Lung (tissue), 12 donors: ENCODE measurements around the gene PXDN. TPM values are rescaled to one million over a fixed set of nuclear protein-coding genes. Genes with fewer than 3 reads are reported as not detected.

Experiments used
- ATAC-seq: fragments of 200-7000 bp; cut with Tn5 transposase; one replicate; pipeline ENCODE4 v1.9.1; 2020; ENCODE audit warnings: moderate number of reproducible peaks; ENCODE audit not compliant: insufficient read depth, low FRiP score
- DNase-seq, 3 donors: peaks; one replicate each; pipeline ENCODE4 v3.0.0-alpha.2; 2013 to 2017
- H3K27ac ChIP-seq, 2 donors: one replicate each; pipeline ENCODE4 v1.5.1; 2013; ENCODE audit warnings: mild to moderate bottlenecking in 2 of 2, moderate library complexity in 2 of 2, control low read depth in 1 of 2, inconsistent platforms in 1 of 2, low read depth in 1 of 2, low read length in 1 of 2
- H3K27me3 ChIP-seq, 3 donors: one replicate each; pipeline ENCODE4 v1.5.1; 2013; ENCODE audit warnings: low read length in 2 of 3; ENCODE audit not compliant: control insufficient read depth in 3 of 3, insufficient read depth in 3 of 3
- H3K36me3 ChIP-seq, 4 donors: one replicate each; pipeline ENCODE4 v1.5.1; 2013; ENCODE audit warnings: low read length in 4 of 4, mild to moderate bottlenecking in 1 of 4, moderate library complexity in 1 of 4; ENCODE audit not compliant: control insufficient read depth in 4 of 4, insufficient read depth in 4 of 4
- H3K4me1 ChIP-seq, 5 donors: one replicate each; pipeline ENCODE4 v1.5.1; 2013; ENCODE audit warnings: low read length in 5 of 5, mild to moderate bottlenecking in 2 of 5, moderate library complexity in 1 of 5; ENCODE audit not compliant: control insufficient read depth in 5 of 5, insufficient read depth in 5 of 5
- H3K4me3 ChIP-seq: one replicate; pipeline ENCODE4 v1.5.1; 2013; ENCODE audit warnings: mild to moderate bottlenecking, control low read depth, moderate library complexity
- H3K9ac ChIP-seq, 2 donors: one replicate each; pipeline ENCODE4 v1.5.1; 2013; ENCODE audit warnings: low read length in 2 of 2, control low read depth in 1 of 2; ENCODE audit not compliant: insufficient read depth in 1 of 2
- H3K9me3 ChIP-seq, 4 donors: one replicate each; pipeline ENCODE4 v1.5.1; 2013; ENCODE audit warnings: low read length in 3 of 4, mild to moderate bottlenecking in 1 of 4, moderate library complexity in 1 of 4; ENCODE audit not compliant: control insufficient read depth in 4 of 4, insufficient read depth in 3 of 4
- CTCF ChIP-seq: IDR thresholded peaks from 2 replicates; pipeline ENCODE4 v1.5.1; 2012; ENCODE audit warnings: mild to moderate bottlenecking; ENCODE audit errors: control extremely low read depth, extremely low read depth
- WGBS, 2 donors: extraction: QIAGEN DNeasy Blood & Tissue Kit; methylation state at CpG; one replicate each; pipeline ENCODE4 v1.1.7; 2013; 5-methylcytosine and 5-hydroxymethylcytosine counted together
- polyA plus RNA-seq, 2 donors: library from polyadenylated mRNA; stranded (reverse); fragments of 200-250 nt; gene quantifications; one replicate each; pipeline ENCODE4 v1.2.1, GENCODE V29; 2013
- total RNA-seq, 2 donors: library from RNA; depleted of rRNA in 1 of 2; stranded (reverse); fragments of >200 nt in 1 of 2; gene quantifications; one replicate each; pipeline ENCODE4 v1.2.1, GENCODE V29; 2014 to 2021
- donor health status: control.
- donor health status: control.
- donor health status: Bipolar disorder and iron deficiency.
- donor health status: healthy.
- donor health status: DM: yes; HTN: yes; CAD: no.

Gene PXDN
- total and polyA plus RNA-seq, 4 donors = 10.6 to 198 (median 45.1) TPM

- no peaks in the 10 kb centered on the region for H3K36me3 ChIP-seq
- H3K27me3 ChIP-seq = no peaks in the 10 kb centered on the region
- H3K9ac ChIP-seq = no peak overlapping the region
- H3K27ac ChIP-seq = no peak overlapping the region
- 90 to 91% methylated on average over 23 of the region's 23 CpGs for WGBS, 2 donors
- H3K9me3 ChIP-seq = no peaks in the 10 kb centered on the region
- ATAC-seq (no peak), DNase-seq (peak in 1 of 3 donors; percentile 36)
- H3K4me3 ChIP-seq = no peak overlapping the region
- peaks cover 0 to 63% (median 20%) of the 10 kb centered on the region in 5 donors for H3K4me1 ChIP-seq
- TF ChIP-seq CTCF = no peak
These were observed 48.9 kb upstream of the PXDN start for GRCh38 chr2:1793001-1793867.

GRCh38 chr2:1791685-1792435, 47.5 kb upstream of the PXDN start:
- no peak for ATAC-seq
- Histone ChIP-seq H3K9me3 (no peaks in the 10 kb centered on the region), H3K4me3 (no peak overlapping the region), H3K9ac (no peak overlapping the region), H3K27ac (no peak overlapping the region), H3K36me3 (no peaks in the 10 kb centered on the region), H3K4me1 (peaks cover 0 to 69% (median 20%) of the 10 kb centered on the region in 5 donors), H3K27me3 (no peaks in the 10 kb centered on the region)
- no peak for TF ChIP-seq CTCF
- WGBS, 2 donors = 51 to 68% methylated on average over 16 of the region's 16 CpGs
- peak; percentile 83 to 87 (median 86) for DNase-seq

- Histone ChIP-seq H3K4me1 (peaks cover 0 to 62% (median 20%) of the 10 kb centered on the region in 5 donors), H3K36me3 (no peaks in the 10 kb centered on the region), H3K27ac (no peak overlapping the region), H3K9ac (peak overlapping the region in 1 of 2 donors; percentile 49), H3K9me3 (no peaks in the 10 kb centered on the region), H3K4me3 (no peak overlapping the region), H3K27me3 (no peaks in the 10 kb centered on the region)
- DNase-seq = peak in 2 of 3 donors; percentile 91 to 92
- WGBS, 2 donors = 71 to 85% methylated on average over 6 of the region's 6 CpGs
- no peak for TF ChIP-seq CTCF
- no peak for ATAC-seq
These were observed 46.8 kb upstream of the PXDN start for GRCh38 chr2:1791006-1791605.
